ENCODE measurements around the gene EIF4G3. TPM values are rescaled to one million over a fixed set of nuclear protein-coding genes. Genes with fewer than 3 reads are reported as not detected.

EIF4G3 gene
- total RNA-seq, 4 donors from 2014 or later = 41.2 to 57.3 (median 50.0) TPM

DNA sequence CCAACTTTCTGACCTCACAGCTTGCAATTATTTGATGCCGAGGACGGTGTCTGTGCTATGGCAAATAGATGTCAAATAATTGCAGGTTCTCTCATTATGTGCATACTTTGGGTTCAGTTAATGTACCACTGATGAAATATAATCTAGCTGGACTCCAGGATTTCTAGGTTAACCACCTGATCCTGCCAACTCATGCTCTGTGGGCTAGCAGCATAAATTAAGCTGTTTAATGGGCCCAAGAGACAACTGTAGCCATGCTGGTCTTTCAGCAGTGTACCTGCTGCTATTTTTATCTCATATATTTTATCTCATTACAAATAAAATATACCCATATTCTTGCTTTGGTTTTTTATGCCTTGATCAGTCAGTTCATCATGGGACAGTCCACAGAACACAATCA lies 346.3 kb downstream of the EIF4G3 start:
- 93 to 100% methylated on average over 2 of the region's 2 CpGs for WGBS, 2 donors
- H3K4me3 ChIP-seq = no peak overlapping the region
- H3K9me3 ChIP-seq = no peaks in the 10 kb centered on the region

DNA sequence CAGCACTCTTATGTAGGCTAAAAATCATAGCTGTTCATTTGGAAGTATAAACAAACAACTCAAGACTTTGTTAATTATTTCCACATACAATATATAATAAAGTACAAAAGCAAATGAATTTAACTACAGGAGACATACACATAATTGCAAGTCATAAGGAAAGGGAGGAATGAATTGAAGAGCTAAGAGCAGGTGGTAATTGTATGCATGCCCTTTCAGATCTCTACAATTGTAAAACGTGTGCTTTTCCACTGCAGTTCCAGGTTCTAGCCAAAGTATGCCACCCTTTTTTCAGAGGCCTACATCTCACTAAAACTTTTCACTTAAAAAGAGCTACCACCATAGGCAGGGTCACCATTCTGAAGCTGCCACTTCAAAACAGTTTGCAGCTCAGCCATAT lies 346.8 kb downstream of the EIF4G3 start:
- Histone ChIP-seq H3K4me1 (peaks cover 0 to 3% (median 0%) of the 10 kb centered on the region in 4 donors), H3K36me3 (peaks cover 0 to 42% (median 0%) of the 10 kb centered on the region in 3 donors), H3K27ac (no peak overlapping the region), H3K27me3 (no peaks in the 10 kb centered on the region), H3K9me3 (no peaks in the 10 kb centered on the region), H3K4me3 (no peak overlapping the region)
- 68 to 72% methylated on average over 1 of the region's 1 CpG for WGBS, 2 donors
- no peak for DNase-seq (ENCODE audit: low spot score in 2 of 2)
- TF ChIP-seq POLR2A (IDR thresholded peaks at IDR 0.05) = no peak
- TF ChIP-seq, protein P1, sequence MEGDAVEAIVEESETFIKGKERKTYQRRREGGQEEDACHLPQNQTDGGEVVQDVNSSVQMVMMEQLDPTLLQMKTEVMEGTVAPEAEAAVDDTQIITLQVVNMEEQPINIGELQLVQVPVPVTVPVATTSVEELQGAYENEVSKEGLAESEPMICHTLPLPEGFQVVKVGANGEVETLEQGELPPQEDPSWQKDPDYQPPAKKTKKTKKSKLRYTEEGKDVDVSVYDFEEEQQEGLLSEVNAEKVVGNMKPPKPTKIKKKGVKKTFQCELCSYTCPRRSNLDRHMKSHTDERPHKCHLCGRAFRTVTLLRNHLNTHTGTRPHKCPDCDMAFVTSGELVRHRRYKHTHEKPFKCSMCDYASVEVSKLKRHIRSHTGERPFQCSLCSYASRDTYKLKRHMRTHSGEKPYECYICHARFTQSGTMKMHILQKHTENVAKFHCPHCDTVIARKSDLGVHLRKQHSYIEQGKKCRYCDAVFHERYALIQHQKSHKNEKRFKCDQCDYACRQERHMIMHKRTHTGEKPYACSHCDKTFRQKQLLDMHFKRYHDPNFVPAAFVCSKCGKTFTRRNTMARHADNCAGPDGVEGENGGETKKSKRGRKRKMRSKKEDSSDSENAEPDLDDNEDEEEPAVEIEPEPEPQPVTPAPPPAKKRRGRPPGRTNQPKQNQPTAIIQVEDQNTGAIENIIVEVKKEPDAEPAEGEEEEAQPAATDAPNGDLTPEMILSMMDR (IDR thresholded peaks at IDR 0.05) = no peak
- TF ChIP-seq EP300 (IDR thresholded peaks at IDR 0.05) = no peak

More for the DNA sequence above, 346.3 kb downstream of the EIF4G3 start:
- TF ChIP-seq EP300 (IDR thresholded peaks at IDR 0.05) (no peak), POLR2A (IDR thresholded peaks at IDR 0.05) (no peak)
- TF ChIP-seq, protein P1 (IDR thresholded peaks at IDR 0.05) = no peak
- Histone ChIP-seq H3K36me3 (peaks cover 0 to 41% (median 0%) of the 10 kb centered on the region in 3 donors), H3K4me1 (peaks cover 0 to 3% (median 0%) of the 10 kb centered on the region in 4 donors), H3K27ac (no peak overlapping the region), H3K27me3 (no peaks in the 10 kb centered on the region)
- no peak for DNase-seq (ENCODE audit: low spot score in 2 of 2)

DNA sequence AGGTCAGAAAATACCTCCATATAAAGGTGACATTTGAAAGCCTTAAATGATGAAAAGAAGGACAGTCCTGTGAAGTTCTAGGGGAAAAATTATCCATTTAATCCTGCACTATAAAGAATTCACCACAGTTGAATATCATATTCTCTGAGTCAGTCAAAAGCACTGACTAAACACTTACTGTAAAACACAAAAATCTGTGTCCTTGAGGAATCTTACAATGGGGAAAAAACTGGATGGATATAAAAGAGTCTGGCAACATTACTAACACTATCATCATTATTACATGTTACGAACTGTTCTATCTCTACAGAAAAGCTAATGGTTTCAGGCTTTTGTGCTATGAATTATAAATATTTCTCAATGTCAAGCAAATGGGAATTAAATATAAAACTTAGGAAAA lies 347.2 kb downstream of the EIF4G3 start:
- no peak for DNase-seq (ENCODE audit: low spot score in 2 of 2)
- Histone ChIP-seq H3K4me3 (no peak overlapping the region), H3K27ac (no peak overlapping the region), H3K9me3 (no peaks in the 10 kb centered on the region), H3K4me1 (peaks cover 0 to 2% (median 0%) of the 10 kb centered on the region in 4 donors), H3K27me3 (no peaks in the 10 kb centered on the region), H3K36me3 (peaks cover 0 to 43% (median 0%) of the 10 kb centered on the region in 3 donors)
- TF ChIP-seq EP300 (IDR thresholded peaks at IDR 0.05) (no peak), POLR2A (IDR thresholded peaks at IDR 0.05) (no peak)
- TF ChIP-seq, protein P1 (IDR thresholded peaks at IDR 0.05) = no peak
- WGBS, 2 donors = 67% methylated on average over 1 of the region's 1 CpG

DNA sequence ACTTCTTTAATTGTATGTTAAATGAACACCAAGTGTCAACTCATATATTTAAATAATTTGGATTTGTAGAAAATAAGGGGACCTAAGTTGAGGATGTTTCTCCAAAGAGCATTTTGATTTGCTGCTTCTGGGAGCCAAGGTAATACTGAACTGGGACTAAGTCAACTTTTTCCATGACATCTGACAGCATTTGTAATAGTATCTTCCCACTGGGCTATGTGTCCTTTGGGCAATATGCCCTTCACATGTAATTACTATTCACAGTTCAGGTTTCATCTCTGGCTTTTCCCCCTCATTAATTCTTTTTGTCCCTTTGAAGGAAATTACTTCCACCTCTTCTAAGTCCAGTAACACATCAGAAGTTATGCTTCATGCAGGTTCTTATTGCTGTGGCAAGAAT lies 352.9 kb downstream of the EIF4G3 start:
- no peaks in the 10 kb centered on the region for H3K27me3 ChIP-seq
- TF ChIP-seq EP300 (IDR thresholded peaks at IDR 0.05) (no peak), POLR2A (IDR thresholded peaks at IDR 0.05) (no peak)
- TF ChIP-seq, protein P1 (IDR thresholded peaks at IDR 0.05) = no peak
- H3K4me1 ChIP-seq = no peaks in the 10 kb centered on the region
- no peak overlapping the region for H3K4me3 ChIP-seq
- H3K36me3 ChIP-seq = peaks cover 0 to 74% (median 0%) of the 10 kb centered on the region in 3 donors
- H3K27ac ChIP-seq = no peak overlapping the region
- no peak for DNase-seq (ENCODE audit: low spot score in 2 of 2)
- H3K9me3 ChIP-seq = no peaks in the 10 kb centered on the region

DNA sequence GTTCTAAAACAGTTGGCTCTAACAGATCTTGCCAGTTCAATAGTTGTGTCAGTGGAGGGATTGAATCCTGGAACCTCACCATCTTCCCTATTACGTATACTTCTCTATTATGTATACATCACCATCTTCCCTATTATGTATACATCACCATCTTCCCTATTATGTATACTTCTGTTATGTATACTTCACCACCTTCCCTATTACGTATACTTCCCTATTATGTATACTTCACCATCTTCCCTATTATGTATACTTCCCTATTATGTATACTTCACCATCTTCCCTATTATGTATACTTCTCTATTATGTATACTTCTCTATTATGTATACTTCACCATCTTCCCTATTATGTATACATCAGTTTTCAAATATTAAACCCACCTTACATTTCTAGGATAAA lies 355.2 kb downstream of the EIF4G3 start:
- Histone ChIP-seq H3K4me1 (no peaks in the 10 kb centered on the region), H3K27ac (no peak overlapping the region), H3K9me3 (no peaks in the 10 kb centered on the region), H3K36me3 (peaks cover 0 to 61% (median 0%) of the 10 kb centered on the region in 3 donors), H3K4me3 (no peak overlapping the region), H3K27me3 (no peaks in the 10 kb centered on the region)
- TF ChIP-seq EP300 (IDR thresholded peaks at IDR 0.05) (no peak), POLR2A (IDR thresholded peaks at IDR 0.05) (no peak)
- no peak for DNase-seq (ENCODE audit: low spot score in 2 of 2)
- 46 to 48% methylated on average over 2 of the region's 2 CpGs for WGBS, 2 donors

DNA sequence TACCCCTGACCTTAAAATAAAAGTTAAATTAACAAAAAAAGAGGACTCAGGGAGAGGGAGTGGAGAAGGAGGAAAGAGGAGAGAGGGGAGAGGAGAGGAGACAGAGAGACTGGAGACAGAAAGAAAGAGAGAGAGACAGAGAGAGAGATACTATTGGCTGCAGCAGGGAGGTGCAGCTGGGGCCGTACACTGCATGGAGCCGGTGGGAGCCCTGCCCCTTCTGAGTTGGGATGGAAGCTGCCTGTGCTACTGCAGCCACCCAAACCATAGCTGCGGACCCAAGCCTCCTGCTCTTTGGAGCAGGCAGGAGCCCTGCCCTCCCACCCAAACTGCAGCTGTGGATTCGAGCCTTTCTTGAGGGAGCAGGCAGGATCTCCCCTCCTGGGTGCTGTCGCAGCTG lies 356.9 kb downstream of the EIF4G3 start:
- no peaks in the 10 kb centered on the region for H3K9me3 ChIP-seq
- DNase-seq (ENCODE audit: low spot score in 2 of 2) = no peak
- no peak overlapping the region for H3K4me3 ChIP-seq
- H3K27ac ChIP-seq = no peak overlapping the region
- no peaks in the 10 kb centered on the region for H3K4me1 ChIP-seq
- no peaks in the 10 kb centered on the region for H3K27me3 ChIP-seq
- WGBS, 2 donors = 72 to 84% methylated on average over 5 of the region's 5 CpGs
- H3K36me3 ChIP-seq = peaks cover 0 to 52% (median 0%) of the 10 kb centered on the region in 3 donors
- TF ChIP-seq POLR2A (IDR thresholded peaks at IDR 0.05) (no peak), EP300 (IDR thresholded peaks at IDR 0.05) (no peak)
- TF ChIP-seq, protein P1 (IDR thresholded peaks at IDR 0.05) = no peak
